C4-2B (cell line): Measurements from ENCODE around the gene CTSE.

Source experiments
- ZFX ChIP-seq: fragments of 450-650 bp; IDR thresholded peaks from 2 replicates; pipeline ENCODE4 v1.6.1; 2017
- TF ChIP-seq, protein P1 (sequence below): fragments of 450-650 bp; conservative IDR thresholded peaks from 2 replicates; pipeline ENCODE4 v1.5.1; 2017; ENCODE audit warnings: mild to moderate bottlenecking

- TF ChIP-seq, protein P1, sequence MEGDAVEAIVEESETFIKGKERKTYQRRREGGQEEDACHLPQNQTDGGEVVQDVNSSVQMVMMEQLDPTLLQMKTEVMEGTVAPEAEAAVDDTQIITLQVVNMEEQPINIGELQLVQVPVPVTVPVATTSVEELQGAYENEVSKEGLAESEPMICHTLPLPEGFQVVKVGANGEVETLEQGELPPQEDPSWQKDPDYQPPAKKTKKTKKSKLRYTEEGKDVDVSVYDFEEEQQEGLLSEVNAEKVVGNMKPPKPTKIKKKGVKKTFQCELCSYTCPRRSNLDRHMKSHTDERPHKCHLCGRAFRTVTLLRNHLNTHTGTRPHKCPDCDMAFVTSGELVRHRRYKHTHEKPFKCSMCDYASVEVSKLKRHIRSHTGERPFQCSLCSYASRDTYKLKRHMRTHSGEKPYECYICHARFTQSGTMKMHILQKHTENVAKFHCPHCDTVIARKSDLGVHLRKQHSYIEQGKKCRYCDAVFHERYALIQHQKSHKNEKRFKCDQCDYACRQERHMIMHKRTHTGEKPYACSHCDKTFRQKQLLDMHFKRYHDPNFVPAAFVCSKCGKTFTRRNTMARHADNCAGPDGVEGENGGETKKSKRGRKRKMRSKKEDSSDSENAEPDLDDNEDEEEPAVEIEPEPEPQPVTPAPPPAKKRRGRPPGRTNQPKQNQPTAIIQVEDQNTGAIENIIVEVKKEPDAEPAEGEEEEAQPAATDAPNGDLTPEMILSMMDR: no peak
- TF ChIP-seq ZFX: no peak
Measured at GRCh38 chr1:206029484-206029883, 5.8 kb upstream of the CTSE start.
